Prostate gland (tissue), 2 donors: ENCODE measurements around the gene TBC1D14. TPM values are rescaled to one million over a fixed set of nuclear protein-coding genes. Genes with fewer than 3 reads are reported as not detected.

ENCODE experiments used
- DNase-seq: peaks from one replicate; pipeline ENCODE4 v3.0.0-alpha.2; 2019; ENCODE audit warnings: low spot score
- H3K27ac ChIP-seq, 2 donors: fragments of 200-600 bp; sonication (generic); 2 replicates each; pipeline ENCODE4 v1.5.1; 2017 to 2019
- H3K27me3 ChIP-seq: fragments of 200-600 bp; sonication (generic); replicated peaks from 2 replicates; pipeline ENCODE4 v1.5.1; 2019; ENCODE audit not compliant: insufficient read depth
- H3K36me3 ChIP-seq, 2 donors: fragments of 200-600 bp; sonication (generic); 1 replicate in 1 of 2; 2 replicates in 1 of 2; pipeline versions ENCODE4 v1.5.1 to v1.8.1; 2017 to 2019
- H3K4me1 ChIP-seq: fragments of 200-600 bp; sonication (generic); replicated peaks from 2 replicates; pipeline ENCODE4 v1.5.1; 2019
- H3K4me3 ChIP-seq, 2 donors: fragments of 200-600 bp; sonication (generic); 2 replicates each; pipeline ENCODE4 v1.5.1; 2017 to 2019
- H3K9me3 ChIP-seq: fragments of 200-600 bp; sonication (generic); 2 replicates; pipeline ENCODE4 v1.5.1; 2017
- POLR2A ChIP-seq: fragments of 450-650 bp; IDR thresholded peaks from one replicate; pipeline ENCODE4 v1.6.1; 2016; ENCODE audit warnings: antibody characterized with exemption, mild to moderate bottlenecking
- POLR2AphosphoS5 ChIP-seq: sonication (generic); formaldehyde crosslinking; IDR thresholded peaks from one replicate; pipeline ENCODE4 v1.6.1; 2017; ENCODE audit warnings: antibody characterized with exemption
- WGBS: methylation state at CpG from one replicate; pipeline ENCODE4 v1.1.5; 2018; 5-methylcytosine and 5-hydroxymethylcytosine counted together
- intact Hi-C: fragments of 100-400 bp; cut with DNase I; formaldehyde crosslinking; loops from one replicate; pipeline ENCODE4 v1.14.2; 2022
- total RNA-seq, 2 donors: library from RNA; depleted of rRNA; stranded (reverse); fragments of >200 nt; gene quantifications; one replicate each; pipeline ENCODE4 v1.1.0, GENCODE V29; 2016
- TF ChIP-seq, protein P1 (sequence below), 4 experiments: fragments of 200-600 bp in 2 of 4; fragments of 450-650 bp in 2 of 4; sonication (generic) in 2 of 4; IDR thresholded peaks; 1 replicate in 3 of 4; 2 replicates in 1 of 4; pipeline ENCODE4 v1.5.1; 2016 to 2019; ENCODE audit warnings: antibody characterized with exemption in 4 of 4, mild to moderate bottlenecking in 2 of 4, moderate library complexity in 2 of 4

TBC1D14 gene
- total RNA-seq, 2 donors from 2014 or later: 56.2 to 90.5 TPM

DNA sequence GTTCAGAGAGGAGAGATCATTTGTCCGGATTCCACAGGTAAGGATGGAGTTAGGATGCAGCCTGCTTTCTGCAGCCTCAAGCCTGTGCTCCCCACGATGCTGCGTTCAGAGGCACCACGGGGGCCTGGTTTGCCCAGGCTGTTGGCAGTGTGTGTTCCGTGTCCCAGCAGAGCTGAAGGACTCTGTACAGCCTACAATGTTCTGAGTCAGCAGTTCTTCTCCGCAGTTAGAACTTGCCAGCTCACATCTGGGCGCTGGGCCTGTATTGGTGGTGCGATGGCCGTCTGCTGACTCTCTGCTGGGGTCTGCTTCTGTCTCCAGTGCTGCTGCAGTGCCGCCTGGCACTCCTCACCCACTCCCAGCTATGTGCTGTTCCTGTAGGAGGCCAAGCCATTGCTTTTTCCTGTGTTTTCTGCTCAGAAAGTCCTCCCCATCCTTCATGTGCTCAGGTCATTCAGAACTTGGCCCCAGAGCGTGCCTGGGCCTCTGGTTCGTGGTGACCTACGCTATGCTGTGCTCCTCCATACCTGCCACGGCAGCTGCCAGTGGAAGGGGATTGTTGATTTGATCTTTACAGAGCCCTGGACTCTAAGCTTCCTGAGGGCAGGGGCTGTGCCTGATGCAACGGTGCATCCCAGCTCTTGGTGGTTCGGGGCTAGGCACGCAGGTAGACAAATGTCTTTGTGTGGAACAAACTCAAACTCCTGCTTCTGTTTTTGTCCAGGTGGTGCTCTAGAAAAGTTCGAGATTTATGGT lies 91.0 kb downstream of the TBC1D14 start:
- no peaks in the 10 kb centered on the region for H3K4me1 ChIP-seq
- H3K27ac ChIP-seq: no peak overlapping the region
- WGBS: 90% methylated on average over 16 of the region's 18 CpGs
- H3K36me3 ChIP-seq: peaks cover 9 to 13% of the 10 kb centered on the region in 2 donors
- intact Hi-C loops: no loop called here
- TF ChIP-seq, protein P1, sequence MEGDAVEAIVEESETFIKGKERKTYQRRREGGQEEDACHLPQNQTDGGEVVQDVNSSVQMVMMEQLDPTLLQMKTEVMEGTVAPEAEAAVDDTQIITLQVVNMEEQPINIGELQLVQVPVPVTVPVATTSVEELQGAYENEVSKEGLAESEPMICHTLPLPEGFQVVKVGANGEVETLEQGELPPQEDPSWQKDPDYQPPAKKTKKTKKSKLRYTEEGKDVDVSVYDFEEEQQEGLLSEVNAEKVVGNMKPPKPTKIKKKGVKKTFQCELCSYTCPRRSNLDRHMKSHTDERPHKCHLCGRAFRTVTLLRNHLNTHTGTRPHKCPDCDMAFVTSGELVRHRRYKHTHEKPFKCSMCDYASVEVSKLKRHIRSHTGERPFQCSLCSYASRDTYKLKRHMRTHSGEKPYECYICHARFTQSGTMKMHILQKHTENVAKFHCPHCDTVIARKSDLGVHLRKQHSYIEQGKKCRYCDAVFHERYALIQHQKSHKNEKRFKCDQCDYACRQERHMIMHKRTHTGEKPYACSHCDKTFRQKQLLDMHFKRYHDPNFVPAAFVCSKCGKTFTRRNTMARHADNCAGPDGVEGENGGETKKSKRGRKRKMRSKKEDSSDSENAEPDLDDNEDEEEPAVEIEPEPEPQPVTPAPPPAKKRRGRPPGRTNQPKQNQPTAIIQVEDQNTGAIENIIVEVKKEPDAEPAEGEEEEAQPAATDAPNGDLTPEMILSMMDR (IDR thresholded peaks at IDR 0.05): no peak
- TF ChIP-seq POLR2A (no peak), POLR2AphosphoS5 (no peak)
- DNase-seq: no peak
- H3K4me3 ChIP-seq: no peak overlapping the region
- H3K9me3 ChIP-seq: no peaks in the 10 kb centered on the region
- H3K27me3 ChIP-seq: no peaks in the 10 kb centered on the region

DNA sequence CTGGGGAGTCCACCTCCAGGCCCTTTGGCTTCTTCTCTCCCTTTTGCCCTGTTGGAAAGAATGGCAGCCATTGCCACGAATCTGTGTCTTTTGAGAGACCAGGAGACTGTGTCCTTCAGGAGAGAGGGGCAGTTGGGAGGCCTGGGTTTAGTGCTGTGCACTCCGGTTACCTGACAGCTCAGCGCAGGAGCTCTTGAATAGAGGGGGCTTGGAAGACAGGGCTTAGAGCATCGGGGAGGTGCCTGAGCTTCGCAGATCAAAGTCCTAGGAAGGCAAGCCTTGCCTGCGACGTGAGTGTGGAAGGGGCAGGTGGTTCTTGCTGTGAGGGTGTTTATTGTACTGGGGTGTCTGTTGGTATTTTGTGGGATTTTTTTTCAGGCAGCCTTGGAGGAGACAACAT lies 91.6 kb downstream of the TBC1D14 start:
- Histone ChIP-seq H3K4me1 (no peaks in the 10 kb centered on the region), H3K27ac (no peak overlapping the region), H3K9me3 (no peaks in the 10 kb centered on the region), H3K4me3 (no peak overlapping the region), H3K27me3 (no peaks in the 10 kb centered on the region), H3K36me3 (peaks cover 9 to 13% of the 10 kb centered on the region in 2 donors)
- TF ChIP-seq, protein P1 (IDR thresholded peaks at IDR 0.05): no peak
- TF ChIP-seq POLR2AphosphoS5: no peak
- TF ChIP-seq POLR2A: no peak
- 98% methylated on average over 7 of the region's 7 CpGs for WGBS
- DNase-seq: no peak
- intact Hi-C loops: no loop called here

DNA sequence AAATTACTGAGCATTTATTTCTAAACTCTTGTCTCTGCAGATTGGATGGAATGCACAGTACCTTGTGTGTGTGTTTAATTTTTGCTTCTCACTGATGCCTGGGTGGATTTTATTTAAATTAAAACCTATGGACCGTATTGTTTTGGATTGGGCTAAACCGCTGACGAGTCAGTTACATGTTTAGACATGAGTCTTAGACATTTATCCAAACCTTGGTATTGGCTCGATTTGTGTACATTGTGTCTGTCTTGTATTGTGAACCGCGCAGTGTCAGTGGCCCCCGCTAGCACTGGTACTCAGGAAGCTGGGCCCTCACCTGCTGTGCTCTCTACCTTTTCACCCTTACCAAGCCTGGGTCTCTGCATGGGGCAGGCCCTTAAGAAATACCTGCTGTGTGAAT lies 92.7 kb downstream of the TBC1D14 start:
- H3K36me3 ChIP-seq: peaks cover 9 to 13% of the 10 kb centered on the region in 2 donors
- H3K27ac ChIP-seq: no peak overlapping the region
- H3K4me1 ChIP-seq: no peaks in the 10 kb centered on the region
- H3K27me3 ChIP-seq: no peaks in the 10 kb centered on the region
- WGBS: 51% methylated on average over 7 of the region's 7 CpGs
- intact Hi-C loops: no loop called here
- H3K4me3 ChIP-seq: no peak overlapping the region
- no peak for DNase-seq
- H3K9me3 ChIP-seq: no peaks in the 10 kb centered on the region
- TF ChIP-seq POLR2AphosphoS5: no peak
- TF ChIP-seq, protein P1 (IDR thresholded peaks at IDR 0.05): no peak
- TF ChIP-seq POLR2A: no peak

DNA sequence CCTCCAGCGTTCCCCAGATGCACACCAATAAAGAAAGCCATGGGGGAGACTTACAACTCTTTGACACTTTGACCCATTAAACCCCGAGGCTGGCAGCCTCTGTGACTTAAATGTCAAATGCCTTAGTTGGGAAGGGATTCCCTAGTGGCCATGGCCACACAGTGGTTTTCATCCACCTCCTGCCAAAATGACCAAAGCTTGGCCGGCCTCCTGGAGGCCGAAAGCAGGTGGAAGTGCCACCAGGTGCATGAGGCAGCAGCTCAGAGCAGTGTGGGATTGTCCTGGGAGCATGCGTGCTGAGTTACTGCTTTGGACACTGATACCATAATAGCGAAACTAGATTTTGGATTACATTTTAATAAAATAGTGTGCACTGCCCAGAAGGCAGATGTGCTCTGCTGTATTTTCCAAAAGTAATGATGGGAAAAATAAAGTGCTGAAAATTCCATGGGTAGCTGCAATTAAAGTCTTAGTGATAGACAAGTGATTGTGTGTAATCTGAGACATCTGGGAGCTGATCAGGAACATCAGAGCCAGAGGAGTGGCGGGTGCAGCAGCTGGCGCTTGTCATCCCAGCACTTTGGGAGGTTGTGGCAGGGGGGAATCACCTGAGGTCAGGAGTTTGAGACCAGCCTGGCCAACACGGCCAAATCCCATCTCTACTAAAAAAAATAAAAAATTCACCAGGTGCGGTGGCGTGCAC lies 93.7 kb downstream of the TBC1D14 start:
- Histone ChIP-seq H3K27me3 (no peaks in the 10 kb centered on the region), H3K27ac (no peak overlapping the region), H3K36me3 (peaks cover 9 to 13% of the 10 kb centered on the region in 2 donors), H3K4me1 (no peaks in the 10 kb centered on the region), H3K9me3 (no peaks in the 10 kb centered on the region), H3K4me3 (no peak overlapping the region)
- TF ChIP-seq POLR2AphosphoS5 (no peak), POLR2A (no peak)
- TF ChIP-seq, protein P1 (IDR thresholded peaks at IDR 0.05): no peak
- no peak for DNase-seq
- intact Hi-C loops: no loop called here
- WGBS: 79% methylated on average over 11 of the region's 11 CpGs
